DND-41 (cell line): ENCODE data around the gene THSD7A.

ENCODE experiments used
- ATAC-seq: fragments of 200-7000 bp; cut with Tn5 transposase; 3 replicates; pipeline ENCODE4 v1.9.1; 2021; ENCODE audit warnings: low read depth; ENCODE audit not compliant: insufficient read depth
- DNase-seq: peaks from one replicate; pipeline ENCODE4 v3.0.0-alpha.2; 2020
- H2AFZ ChIP-seq: 2 replicates; pipeline ENCODE4 v1.6.0; 2012; ENCODE audit warnings: low read depth, low read length
- H3K27ac ChIP-seq: 2 replicates; pipeline ENCODE4 v1.5.1; 2012; ENCODE audit warnings: low read length, inconsistent platforms
- H3K27me3 ChIP-seq: fragments of 200-600 bp; sonication (generic); 2 replicates; pipeline ENCODE4 v1.6.0; 2012; ENCODE audit warnings: low read length, mild to moderate bottlenecking, inconsistent platforms; ENCODE audit not compliant: insufficient read depth, poor library complexity
- H3K36me3 ChIP-seq: 2 replicates; pipeline ENCODE4 v1.5.1; 2012; ENCODE audit warnings: low read length, inconsistent platforms; ENCODE audit not compliant: insufficient read depth
- H3K4me1 ChIP-seq: 2 replicates; pipeline ENCODE4 v1.5.1; 2012; ENCODE audit warnings: mild to moderate bottlenecking, low read length; ENCODE audit not compliant: insufficient read depth
- H3K4me2 ChIP-seq: 2 replicates; pipeline ENCODE4 v1.6.0; 2012; ENCODE audit warnings: mild to moderate bottlenecking, moderate library complexity, low read length, inconsistent platforms; ENCODE audit not compliant: insufficient read depth
- H3K4me3 ChIP-seq, 2 experiments: fragments of 200-600 bp in 1 of 2; shearing (Covaris generic) in 1 of 2; 2 replicates each; pipeline ENCODE4 v1.5.1; 2012 to 2016; ENCODE audit warnings: inconsistent platforms in 2 of 2, low read length in 2 of 2, mild to moderate bottlenecking in 2 of 2, low read depth in 1 of 2, moderate library complexity in 1 of 2
- H3K79me2 ChIP-seq: 2 replicates; pipeline ENCODE4 v1.6.0; 2012; ENCODE audit warnings: low read length, inconsistent platforms; ENCODE audit not compliant: insufficient read depth
- H3K9ac ChIP-seq: 2 replicates; pipeline ENCODE4 v1.6.0; 2012; ENCODE audit warnings: low read depth, mild to moderate bottlenecking, inconsistent platforms, low read length, moderate library complexity
- H3K9me3 ChIP-seq: 2 replicates; pipeline ENCODE4 v1.5.1; 2012; ENCODE audit warnings: low read length, moderate library complexity, mild to moderate bottlenecking, inconsistent platforms; ENCODE audit not compliant: insufficient read depth, severe bottlenecking
- H4K20me1 ChIP-seq: 2 replicates; pipeline ENCODE4 v1.6.0; 2012; ENCODE audit warnings: low read length; ENCODE audit not compliant: insufficient read depth
- CTCF ChIP-seq: IDR thresholded peaks from 2 replicates; pipeline ENCODE4 v1.5.1; 2012; ENCODE audit warnings: borderline replicate concordance, low read length, moderate library complexity, mild to moderate bottlenecking; ENCODE audit not compliant: poor library complexity, severe bottlenecking; ENCODE audit errors: extremely low read depth
- EZH2 ChIP-seq: IDR thresholded peaks from 3 replicates; pipeline ENCODE4 v1.6.1; 2012; ENCODE audit warnings: borderline replicate concordance, low read depth, mild to moderate bottlenecking, moderate library complexity, low read length, inconsistent platforms; ENCODE audit not compliant: severe bottlenecking

THSD7A gene

GRCh38 chr7:11485636-11486035 is 346.4 kb downstream of the THSD7A start:
- H3K9me3 ChIP-seq: no peaks in the 10 kb centered on the region
- H3K27me3 ChIP-seq: no peaks in the 10 kb centered on the region
- H3K79me2 ChIP-seq: no peaks in the 10 kb centered on the region
- H4K20me1 ChIP-seq: no peaks in the 10 kb centered on the region
- H3K27ac ChIP-seq: no peak overlapping the region
- no peak for DNase-seq
- no peak overlapping the region for H3K9ac ChIP-seq
- no peak for TF ChIP-seq EZH2
- TF ChIP-seq CTCF: no peak
- H3K4me1 ChIP-seq: no peaks in the 10 kb centered on the region
- ATAC-seq: no peak
- no peak overlapping the region for H2AFZ ChIP-seq
- H3K36me3 ChIP-seq: no peaks in the 10 kb centered on the region
- no peak overlapping the region for H3K4me2 ChIP-seq
- no peak overlapping the region for H3K4me3 ChIP-seq

GRCh38 chr7:11480143-11480542 is 351.9 kb downstream of the THSD7A start:
- no peak overlapping the region for H3K27ac ChIP-seq
- no peaks in the 10 kb centered on the region for H3K27me3 ChIP-seq
- H3K79me2 ChIP-seq: no peaks in the 10 kb centered on the region
- H3K4me2 ChIP-seq: no peak overlapping the region
- TF ChIP-seq EZH2: no peak
- no peak for TF ChIP-seq CTCF
- no peaks in the 10 kb centered on the region for H3K9me3 ChIP-seq
- DNase-seq (no peak), ATAC-seq (no peak)
- no peaks in the 10 kb centered on the region for H3K36me3 ChIP-seq
- no peak overlapping the region for H2AFZ ChIP-seq
- H4K20me1 ChIP-seq: no peaks in the 10 kb centered on the region
- H3K9ac ChIP-seq: no peak overlapping the region
- no peaks in the 10 kb centered on the region for H3K4me1 ChIP-seq
- no peak overlapping the region for H3K4me3 ChIP-seq

GRCh38 chr7:11478882-11479281 is 353.1 kb downstream of the THSD7A start:
- no peaks in the 10 kb centered on the region for H3K4me1 ChIP-seq
- H3K79me2 ChIP-seq: no peaks in the 10 kb centered on the region
- no peak overlapping the region for H3K4me3 ChIP-seq
- H3K36me3 ChIP-seq: no peaks in the 10 kb centered on the region
- DNase-seq: no peak
- no peaks in the 10 kb centered on the region for H4K20me1 ChIP-seq
- ATAC-seq: no peak
- H3K27ac ChIP-seq: no peak overlapping the region
- TF ChIP-seq CTCF (no peak), EZH2 (no peak)
- H2AFZ ChIP-seq: no peak overlapping the region
- H3K4me2 ChIP-seq: no peak overlapping the region
- H3K27me3 ChIP-seq: no peaks in the 10 kb centered on the region
- no peaks in the 10 kb centered on the region for H3K9me3 ChIP-seq
- H3K9ac ChIP-seq: no peak overlapping the region

DNA sequence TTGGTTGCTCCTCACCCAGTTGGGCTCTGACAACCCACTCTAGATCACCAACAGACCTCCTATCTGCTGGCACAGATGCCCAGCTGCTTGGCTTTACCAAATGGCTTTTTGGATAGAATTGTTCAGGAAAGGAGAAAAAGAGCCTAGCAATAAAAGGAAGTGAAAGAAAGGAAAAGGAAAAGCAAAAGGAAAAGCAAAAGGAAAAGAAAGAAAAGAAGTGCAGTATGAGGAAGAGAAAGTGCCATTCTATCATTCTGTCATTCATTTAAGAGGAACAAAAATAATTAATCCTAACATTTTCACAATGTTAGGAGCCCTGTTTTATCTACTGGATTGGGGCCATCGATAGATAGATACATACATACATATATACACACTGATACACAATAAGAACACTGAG is 353.6 kb downstream of the THSD7A start:
- Histone ChIP-seq H3K27ac (no peak overlapping the region), H3K36me3 (no peaks in the 10 kb centered on the region), H3K79me2 (no peaks in the 10 kb centered on the region), H3K27me3 (no peaks in the 10 kb centered on the region), H3K4me2 (no peak overlapping the region), H3K4me1 (no peaks in the 10 kb centered on the region), H3K4me3 (no peak overlapping the region), H2AFZ (no peak overlapping the region), H3K9me3 (no peaks in the 10 kb centered on the region), H3K9ac (no peak overlapping the region), H4K20me1 (no peaks in the 10 kb centered on the region)
- no peak for DNase-seq
- no peak for TF ChIP-seq CTCF
- no peak for TF ChIP-seq EZH2
- no peak for ATAC-seq
